IMR-90 (cell line): ENCODE data around the gene ITGA6. TPM values are rescaled to one million over a fixed set of nuclear protein-coding genes. Genes with fewer than 3 reads are reported as not detected.

Experiments used
- ATAC-seq: fragments of 200-7000 bp; cut with Tn5 transposase; 2 replicates; pipeline ENCODE4 v1.9.1; 2020; ENCODE audit warnings: low read depth, mild to moderate bottlenecking, moderate library complexity
- BruUV-seq: library from RNA; stranded (reverse); fragments of 400-500 nt; replicated peaks from 2 replicates; lab custom pipeline; 2021; lab: Mats Ljungman, UMichigan
- CTCF ChIA-PET: fragments of 300-600 bp; formaldehyde crosslinking; extraction: SDS; loops from one replicate; lab custom pipeline; 2021; ENCODE audit warnings: antibody characterized with exemption; lab: Yijun Ruan, JAX
- POLR2A ChIA-PET: fragments of 300-600 bp; sonication (Branson Sonifier 250); formaldehyde crosslinking; loops from one replicate; lab custom pipeline; 2022; ENCODE audit warnings: antibody characterized with exemption; ENCODE audit not compliant: unreplicated experiment; lab: Charles Lee
- DNase-seq: peaks from one replicate; pipeline ENCODE4 v3.0.0; 2013
- H2AFZ ChIP-seq: replicated peaks from 2 replicates; pipeline ENCODE3; 2013; ENCODE audit warnings: low read length, mild to moderate bottlenecking; ENCODE audit not compliant: poor library complexity
- H2AK5ac ChIP-seq: 2 replicates; pipeline ENCODE4 v1.6.1; 2013; ENCODE audit warnings: low read depth, low read length, inconsistent platforms
- H2AK9ac ChIP-seq: replicated peaks from 2 replicates; pipeline ENCODE3; 2013; ENCODE audit warnings: mild to moderate bottlenecking, low read depth, low read length, moderate library complexity; ENCODE audit not compliant: poor library complexity
- H2BK120ac ChIP-seq: 2 replicates; pipeline ENCODE4 v1.6.1; 2013; ENCODE audit warnings: low read depth, low read length, inconsistent platforms
- H2BK15ac ChIP-seq: 3 replicates; pipeline ENCODE4 v1.6.1; 2013; ENCODE audit warnings: low read depth, low read length, inconsistent platforms
- H2BK20ac ChIP-seq: 2 replicates; pipeline ENCODE4 v1.6.1; 2013; ENCODE audit warnings: low read depth, mild to moderate bottlenecking, inconsistent platforms, low read length, moderate library complexity
- H2BK5ac ChIP-seq: 2 replicates; pipeline ENCODE4 v1.6.1; 2013; ENCODE audit warnings: mild to moderate bottlenecking, low read depth, low read length, inconsistent platforms; ENCODE audit not compliant: poor library complexity, severe bottlenecking
- H3K14ac ChIP-seq: replicated peaks from 2 replicates; pipeline ENCODE4 v1.6.1; 2013; ENCODE audit warnings: low read depth, low read length, inconsistent platforms
- H3K18ac ChIP-seq: 2 replicates; pipeline ENCODE4 v1.6.1; 2013; ENCODE audit warnings: low read depth, low read length, control low read depth
- H3K23ac ChIP-seq: 2 replicates; pipeline ENCODE4 v1.6.1; 2013; ENCODE audit warnings: low read depth, low read length, inconsistent platforms
- H3K27ac ChIP-seq: 2 replicates; pipeline ENCODE4 v1.5.1; 2013; ENCODE audit warnings: mild to moderate bottlenecking, control low read depth, low read length; ENCODE audit not compliant: insufficient read depth
- H3K27me3 ChIP-seq: 2 replicates; pipeline ENCODE4 v1.6.1; 2013; ENCODE audit warnings: low read length; ENCODE audit not compliant: control insufficient read depth, insufficient read depth
- H3K36me3 ChIP-seq: 2 replicates; pipeline ENCODE4 v1.6.1; 2013; ENCODE audit warnings: low read length, mixed read lengths; ENCODE audit not compliant: control insufficient read depth, insufficient read depth
- H3K4ac ChIP-seq: 2 replicates; pipeline ENCODE4 v1.6.1; 2013; ENCODE audit warnings: low read depth, low read length, inconsistent platforms
- H3K4me1 ChIP-seq: 2 replicates; pipeline ENCODE4 v1.6.1; 2013; ENCODE audit warnings: low read length, mixed read lengths; ENCODE audit not compliant: control insufficient read depth, insufficient read depth
- H3K4me2 ChIP-seq: 2 replicates; pipeline ENCODE4 v1.6.1; 2013; ENCODE audit warnings: low read depth, mild to moderate bottlenecking, control low read depth, low read length, moderate library complexity
- H3K4me3 ChIP-seq: 2 replicates; pipeline ENCODE4 v1.5.1; 2013; ENCODE audit warnings: low read depth, mild to moderate bottlenecking, control low read depth, low read length, moderate library complexity; ENCODE audit not compliant: insufficient read depth
- H3K56ac ChIP-seq: 2 replicates; pipeline ENCODE4 v1.6.1; 2013; ENCODE audit warnings: low read length, inconsistent platforms; ENCODE audit not compliant: insufficient read depth; ENCODE audit errors: extremely low read depth
- H3K79me1 ChIP-seq, 2 experiments: 2 replicates each; pipeline ENCODE4 v1.6.1; 2013; ENCODE audit warnings: low read length in 2 of 2, inconsistent platforms in 1 of 2, low read depth in 1 of 2
- H3K9ac ChIP-seq: 2 replicates; pipeline ENCODE4 v1.6.1; 2013; ENCODE audit warnings: low read depth, low read length, control low read depth
- H3K9me1 ChIP-seq: 2 replicates; pipeline ENCODE4 v1.6.1; 2013; ENCODE audit warnings: low read length, inconsistent platforms; ENCODE audit not compliant: insufficient read depth
- H3K9me3 ChIP-seq: 2 replicates; pipeline ENCODE4 v1.6.1; 2013; ENCODE audit warnings: low read length; ENCODE audit not compliant: control insufficient read depth, insufficient read depth
- H4K20me1 ChIP-seq: 2 replicates; pipeline ENCODE4 v1.6.1; 2013; ENCODE audit warnings: low read length, inconsistent platforms; ENCODE audit not compliant: insufficient read depth
- H4K5ac ChIP-seq: 2 replicates; pipeline ENCODE4 v1.6.1; 2013; ENCODE audit warnings: mild to moderate bottlenecking, low read depth, low read length, control low read depth
- H4K8ac ChIP-seq, 2 experiments: 2 replicates each; pipeline ENCODE4 v1.6.1; 2013; ENCODE audit warnings: low read depth in 2 of 2, low read length in 2 of 2, control low read depth in 1 of 2, inconsistent platforms in 1 of 2
- H4K91ac ChIP-seq: 2 replicates; pipeline ENCODE4 v1.6.1; 2013; ENCODE audit warnings: low read depth, low read length, inconsistent platforms; ENCODE audit not compliant: insufficient read depth
- CHD1 ChIP-seq: IDR thresholded peaks from 2 replicates; pipeline ENCODE4 v1.6.1; 2012; ENCODE audit warnings: low read depth, low read length, improper control_type of control experiment
- MXI1 ChIP-seq: IDR thresholded peaks from 2 replicates; pipeline ENCODE4 v1.6.1; 2012; ENCODE audit warnings: low read depth, mild to moderate bottlenecking, low read length, moderate library complexity, borderline replicate concordance
- POLR2A ChIP-seq: IDR thresholded peaks from 2 replicates; pipeline ENCODE4 v1.6.1; 2012; ENCODE audit warnings: mild to moderate bottlenecking, low read depth, low read length
- RFX5 ChIP-seq: IDR thresholded peaks from 2 replicates; pipeline ENCODE4 v1.8.0; 2012; ENCODE audit warnings: low read depth, mild to moderate bottlenecking, low read length, moderate library complexity
- WGBS, 2 experiments: methylation state at CpG; one replicate each; pipeline versions ENCODE4 v1.1.5 to v1.1.7; 2013; ENCODE audit warnings: missing lambda C conversion rate in 2 of 2; ENCODE audit not compliant: insufficient read length in 1 of 2; ENCODE audit errors: extremely low coverage in 2 of 2; 5-methylcytosine and 5-hydroxymethylcytosine counted together
- dilution Hi-C: fragments of 300-500 bp; cut with HindIII; formaldehyde crosslinking; loops from one replicate; pipeline ENCODE4 v1.14.3; 2018; ENCODE audit warnings: low sequenced_read_pairs; ENCODE audit not compliant: unreplicated experiment
- in situ Hi-C: fragments of 300-500 bp; cut with MboI; formaldehyde crosslinking; loops from 3 replicates; pipeline ENCODE4 v1.14.3; 2019; ENCODE audit warnings: low sequenced_read_pairs, inconsistent platforms, mixed read lengths
- intact Hi-C: fragments of 100-400 bp; cut with micrococcal nuclease; formaldehyde crosslinking; loops from 2 replicates; pipeline ENCODE4 v1.10.0; 2022
- polyA plus RNA-seq, 3 experiments: library from polyadenylated mRNA; depleted of rRNA; stranded (reverse); fragments of >200 nt; gene quantifications; 2 replicates each; pipeline ENCODE4 v1.2.3, GENCODE V29; 2012; ENCODE audit warnings: low replicate concordance in 1 of 3
- total RNA-seq: library from RNA; depleted of rRNA; stranded (reverse); fragments of >200 nt; gene quantifications from 2 replicates; pipeline ENCODE4 v1.2.3, GENCODE V29; 2012; rRNA removed

Gene ITGA6
- total and polyA plus RNA-seq, 2 of the 4 experiments (the other 2 are of a cell fraction), result 12.5 to 43.9 TPM

DNA sequence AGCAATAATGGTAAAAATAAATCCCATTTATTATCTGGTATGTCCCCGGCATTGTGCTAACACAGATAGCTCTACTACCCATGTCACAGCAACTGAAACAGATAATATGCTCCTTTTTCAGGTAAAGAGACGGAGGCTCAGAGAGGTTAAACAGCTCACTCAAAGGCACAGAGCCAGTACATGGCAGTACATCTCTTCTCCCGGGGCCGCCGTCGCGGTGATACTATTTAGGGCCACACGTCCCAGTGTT is 127.8 kb downstream of the ITGA6 start:
- Histone ChIP-seq H3K9me3 (no peaks in the 10 kb centered on the region), H2AK5ac (peak overlapping the region; percentile 51; the same call in 1 of the 2 replicates), H3K27ac (peak overlapping the region; percentile 89), H3K4ac (peak overlapping the region; percentile 93), H3K36me3 (peaks cover 2% of the 10 kb centered on the region), H2BK5ac (peak overlapping the region; percentile 93), H4K5ac (peak overlapping the region; percentile 67), H3K4me1 (peaks cover 15% of the 10 kb centered on the region), H3K14ac (peak overlapping the region; percentile 95), H2AK9ac (peak overlapping the region; percentile 49), H2BK15ac (peak overlapping the region; percentile 96; the same call in 2 of the 3 replicates), H3K56ac (peak overlapping the region; percentile 47; the same call in 1 of the 2 replicates), H3K4me2 (peak overlapping the region; percentile 81), H3K23ac (peak overlapping the region; percentile 77), H3K18ac (peak overlapping the region; percentile 88), H3K9ac (peak overlapping the region; percentile 88), H4K20me1 (peaks cover 20% of the 10 kb centered on the region; the same call in 1 of the 2 replicates), H4K8ac (peak overlapping the region; percentile 65 to 82; a peak in 3 of 4 replicates), H2BK120ac (peak overlapping the region; percentile 93), H3K27me3 (no peaks in the 10 kb centered on the region), H4K91ac (peak overlapping the region; percentile 95), H3K4me3 (peak overlapping the region; percentile 81), H3K9me1 (peaks cover 9% of the 10 kb centered on the region), H2BK20ac (no peak overlapping the region), H3K79me1 (peaks cover 16 to 51% of the 10 kb centered on the region in 2 experiments), H2AFZ (peak overlapping the region; percentile 94)
- CTCF ChIA-PET, result no interaction called here
- WGBS, 2 experiments, result 4% methylated on average over 6 of the region's 8 CpGs; no CpG with 5 or more reads in 1 of the 2 experiments
- ATAC-seq, result no peak
- DNase-seq, result no peak
- in situ Hi-C loops, result no loop called here
- dilution Hi-C loops, result no loop called here
- no TSS peak for BruUV-seq
- TF ChIP-seq POLR2A (no peak), RFX5 (no peak), CHD1 (0 out of 2 replicates have a peak, but pooled peaks have one; percentile 57), MXI1 (no peak)
- intact Hi-C loops, result no loop called here
- POLR2A ChIA-PET, result no interaction called here

Other genes with a start within 250 kb of the ITGA6 start
- gene PDK1, start 128.5 kb downstream of the ITGA6 start, total RNA-seq, result 68.3 and 85.9 TPM in 2 replicates
- 35.2 and 38.1 TPM in 2 replicates for gene PDK1, start 128.5 kb downstream of the ITGA6 start, polyA plus RNA-seq (2012; rRNA removed)